WTC11 (cell line): ENCODE measurements around the gene ARMH2. TPM values are rescaled to one million over a fixed set of nuclear protein-coding genes. Genes with fewer than 3 reads are reported as not detected.

Experiments
- ATAC-seq: fragments of 200-7000 bp; cut with Tn5 transposase; 2 replicates; pipeline ENCODE4 v1.10.0; 2021; ENCODE audit warnings: mild to moderate bottlenecking, moderate library complexity
- Bru-seq: library from RNA; stranded (reverse); fragments of 400-500 nt; gene quantifications from one replicate; lab custom pipeline; 2021; lab: Mats Ljungman, UMichigan
- CTCF ChIA-PET: fragments of 300-600 bp; sonication (Branson Sonifier 250); formaldehyde crosslinking; loops from one replicate; lab custom pipeline; 2021; ENCODE audit warnings: antibody characterized with exemption; lab: Charles Lee
- POLR2A ChIA-PET: fragments of 350-600 bp; sonication (Branson Sonifier 250); formaldehyde crosslinking; loops from one replicate; lab custom pipeline; 2021; ENCODE audit warnings: antibody characterized with exemption; lab: Charles Lee
- DNase-seq: peaks from one replicate; pipeline ENCODE4 v3.0.0; 2021; ENCODE audit warnings: low spot score
- H3K27ac Mint-ChIP-seq: 2 replicates; pipeline ENCODE4 v1.8.0; 2021; ENCODE audit warnings: mixed read lengths
- H3K27me3 Mint-ChIP-seq: 2 replicates; pipeline ENCODE4 v1.8.0; 2021; ENCODE audit warnings: low read depth, mild to moderate bottlenecking, moderate library complexity, mixed read lengths
- H3K36me3 Mint-ChIP-seq: 2 replicates; pipeline ENCODE4 v1.8.0; 2021; ENCODE audit warnings: mixed read lengths
- H3K4me1 Mint-ChIP-seq: 2 replicates; pipeline ENCODE4 v1.8.0; 2022; ENCODE audit warnings: mixed read lengths
- H3K4me3 Mint-ChIP-seq: 2 replicates; pipeline ENCODE4 v1.8.0; 2021; ENCODE audit warnings: mild to moderate bottlenecking, moderate library complexity, mixed read lengths
- H3K9me3 Mint-ChIP-seq: 2 replicates; pipeline ENCODE4 v1.8.0; 2021; ENCODE audit warnings: mixed read lengths
- ETV6 ChIP-seq: sonication (generic); formaldehyde crosslinking; IDR thresholded peaks from 2 replicates; pipeline ENCODE4 v1.8.1; 2022; ENCODE audit warnings: mild to moderate bottlenecking, missing genetic modification reagents
- FOXP4 ChIP-seq: sonication (generic); formaldehyde crosslinking; IDR thresholded peaks from 2 replicates; pipeline ENCODE4 v1.8.0; 2022; ENCODE audit warnings: mild to moderate bottlenecking, missing genetic modification reagents
- GABPB1 ChIP-seq: sonication (generic); formaldehyde crosslinking; IDR thresholded peaks from 2 replicates; pipeline ENCODE4 v1.8.1; 2023; ENCODE audit warnings: mild to moderate bottlenecking, missing genetic modification reagents
- IRF1 ChIP-seq: sonication (generic); formaldehyde crosslinking; IDR thresholded peaks from 2 replicates; pipeline ENCODE4 v1.8.0; 2023; ENCODE audit warnings: missing genetic modification reagents
- IRF2 ChIP-seq: sonication (generic); formaldehyde crosslinking; IDR thresholded peaks from 2 replicates; pipeline ENCODE4 v1.8.0; 2022; ENCODE audit warnings: low read depth, missing genetic modification reagents, borderline replicate concordance
- NFATC4 ChIP-seq: fragments of 250-450 bp; sonication (Bioruptor Pico); IDR thresholded peaks from 2 replicates; pipeline ENCODE4 v1.9.0; 2021; ENCODE audit warnings: mild to moderate bottlenecking
- NFE2L1 ChIP-seq: sonication (generic); formaldehyde crosslinking; IDR thresholded peaks from 2 replicates; pipeline ENCODE4 v1.8.1; 2023; ENCODE audit warnings: missing genetic modification reagents
- RELA ChIP-seq: sonication (generic); formaldehyde crosslinking; IDR thresholded peaks from 2 replicates; pipeline ENCODE4 v1.8.1; 2022; ENCODE audit warnings: missing genetic modification reagents, mild to moderate bottlenecking, borderline replicate concordance
- SMAD4 ChIP-seq: sonication (generic); formaldehyde crosslinking; IDR thresholded peaks from 2 replicates; pipeline ENCODE4 v1.8.0; 2022; ENCODE audit warnings: mild to moderate bottlenecking, missing genetic modification reagents
- SP1 ChIP-seq: sonication (generic); formaldehyde crosslinking; conservative IDR thresholded peaks from 2 replicates; pipeline ENCODE4 v1.8.1; 2022; ENCODE audit warnings: missing genetic modification reagents
- TEAD1 ChIP-seq: sonication (generic); formaldehyde crosslinking; IDR thresholded peaks from 2 replicates; pipeline ENCODE4 v1.8.0; 2022; ENCODE audit warnings: mild to moderate bottlenecking, missing genetic modification reagents
- TEAD4 ChIP-seq: sonication (generic); formaldehyde crosslinking; IDR thresholded peaks from 2 replicates; pipeline ENCODE4 v1.8.0; 2022; ENCODE audit warnings: mild to moderate bottlenecking, missing genetic modification reagents
- TP53 ChIP-seq: sonication (generic); formaldehyde crosslinking; IDR thresholded peaks from 2 replicates; pipeline ENCODE4 v1.8.1; 2023; ENCODE audit warnings: mild to moderate bottlenecking, missing genetic modification reagents
- ZNF281 ChIP-seq: sonication (generic); formaldehyde crosslinking; IDR thresholded peaks from 2 replicates; pipeline ENCODE4 v1.8.0; 2023; ENCODE audit warnings: mild to moderate bottlenecking, missing genetic modification reagents
- ZNF423 ChIP-seq: fragments of 250-450 bp; sonication (Bioruptor Pico); IDR thresholded peaks from 2 replicates; pipeline ENCODE4 v2.1.2; 2022; ENCODE audit warnings: mild to moderate bottlenecking, moderate library complexity
- ZNF512 ChIP-seq: sonication (generic); formaldehyde crosslinking; IDR thresholded peaks from 2 replicates; pipeline ENCODE4 v1.8.1; 2022; ENCODE audit warnings: missing genetic modification reagents, borderline replicate concordance
- ZNF671 ChIP-seq: fragments of 250-450 bp; sonication (Bioruptor Pico); IDR thresholded peaks from 2 replicates; pipeline ENCODE4 v1.8.0; 2021; ENCODE audit warnings: mild to moderate bottlenecking
- long read RNA-seq, 3 experiments: library from RNA in 1 of 3; library from capped mRNA in 1 of 3; library from polyadenylated mRNA in 1 of 3; unstranded in 2 of 3; stranded (forward) in 1 of 3; transcript quantifications; one replicate each; pipeline ENCODE4 v2.0.0, GENCODE V29; 2021
- total RNA-seq: library from RNA; stranded (reverse); gene quantifications from 3 replicates; pipeline ENCODE4 v1.2.3, GENCODE V29; 2021
- TF ChIP-seq, protein P1 (sequence below): sonication (generic); formaldehyde crosslinking; IDR thresholded peaks from 2 replicates; pipeline ENCODE4 v1.8.1; 2022; ENCODE audit warnings: low read depth, missing genetic modification reagents, borderline replicate concordance
- TF ChIP-seq, protein P2 (sequence below): fragments of 250-450 bp; sonication (Bioruptor Pico); IDR thresholded peaks from 2 replicates; pipeline ENCODE4 v1.8.0; 2021; ENCODE audit warnings: mild to moderate bottlenecking
- TF ChIP-seq, protein P3 (sequence below): fragments of 200-600 bp; IDR thresholded peaks from 2 replicates; pipeline ENCODE4 v1.8.0; 2022; ENCODE audit warnings: antibody characterized with exemption

The ARMH2 gene
- total RNA-seq (not detected in 3 replicates), Bru-seq, nascent RNA (not detected)
- long read RNA-seq, experiment 1 = 0 reads
- long read RNA-seq, experiment 2 = 0 reads
- long read RNA-seq, experiment 3 = 0 reads

DNA sequence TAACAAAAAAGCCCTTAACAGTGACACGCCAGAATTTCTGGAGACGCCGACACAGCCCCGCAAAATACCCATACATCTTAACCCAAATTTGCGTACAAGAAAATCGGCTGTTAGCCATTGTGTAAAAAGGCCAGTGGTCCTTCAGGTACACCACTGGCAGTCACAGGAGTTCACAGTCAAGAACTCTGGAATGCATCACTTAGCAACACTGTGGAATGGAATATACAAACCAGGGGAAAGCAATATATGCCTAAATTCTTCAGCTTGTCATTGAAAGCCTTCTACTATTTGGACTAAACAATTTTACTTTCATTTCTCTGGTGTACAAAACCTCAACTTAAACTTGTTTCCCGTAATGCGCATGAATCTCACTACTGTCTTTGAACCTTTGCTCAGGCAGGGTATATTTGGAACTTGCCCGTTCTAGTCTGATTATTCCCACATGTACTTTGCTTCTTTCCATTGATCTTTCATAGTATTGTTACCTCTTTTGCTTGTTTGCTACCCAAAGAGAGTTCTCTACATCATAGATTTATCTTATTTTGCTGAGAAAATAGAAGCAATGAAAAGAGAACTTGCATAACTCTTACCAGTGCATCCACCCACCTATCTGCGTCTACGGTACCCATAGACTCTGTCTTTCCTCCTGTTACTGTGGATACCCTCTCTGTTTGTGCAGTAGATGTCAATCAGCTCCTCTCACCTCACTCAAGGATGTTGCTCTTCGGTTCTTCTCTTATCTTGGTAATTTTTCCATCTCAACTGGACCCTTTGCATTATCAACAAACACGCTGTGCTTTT lies at the start of gene ARMH2:
Gene ARMH2, minus strand, starts transcription at position 178 of the 801 bp plus-strand sequence. Its CDS starts 60 bp downstream, at position 118.
- ChIA-PET POLR2A (no interaction called here), CTCF (interaction anchor here (0.7 to 2.5 kb wide), 2 partner anchors 219 to 272 kb away, joined by 3 to 9 read pairs; no protein-coding TSS in a partner anchor)
- ATAC-seq (no peak), DNase-seq (no peak)
- TF ChIP-seq FOXP4 (CRISPR knock-in tag) = no peak
- TF ChIP-seq, protein P1, sequence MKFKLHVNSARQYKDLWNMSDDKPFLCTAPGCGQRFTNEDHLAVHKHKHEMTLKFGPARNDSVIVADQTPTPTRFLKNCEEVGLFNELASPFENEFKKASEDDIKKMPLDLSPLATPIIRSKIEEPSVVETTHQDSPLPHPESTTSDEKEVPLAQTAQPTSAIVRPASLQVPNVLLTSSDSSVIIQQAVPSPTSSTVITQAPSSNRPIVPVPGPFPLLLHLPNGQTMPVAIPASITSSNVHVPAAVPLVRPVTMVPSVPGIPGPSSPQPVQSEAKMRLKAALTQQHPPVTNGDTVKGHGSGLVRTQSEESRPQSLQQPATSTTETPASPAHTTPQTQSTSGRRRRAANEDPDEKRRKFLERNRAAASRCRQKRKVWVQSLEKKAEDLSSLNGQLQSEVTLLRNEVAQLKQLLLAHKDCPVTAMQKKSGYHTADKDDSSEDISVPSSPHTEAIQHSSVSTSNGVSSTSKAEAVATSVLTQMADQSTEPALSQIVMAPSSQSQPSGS (CRISPR knock-in tag) = no peak
- no peak for TF ChIP-seq TEAD1 (CRISPR knock-in tag)
- TF ChIP-seq ZNF281 (CRISPR knock-in tag) = no peak
- TF ChIP-seq SMAD4 (CRISPR knock-in tag) = no peak
- TF ChIP-seq ETV6 (CRISPR knock-in tag) = no peak
- no peak for TF ChIP-seq IRF2 (CRISPR knock-in tag)
- no peak for TF ChIP-seq TP53 (CRISPR knock-in tag)
- TF ChIP-seq, protein P2, sequence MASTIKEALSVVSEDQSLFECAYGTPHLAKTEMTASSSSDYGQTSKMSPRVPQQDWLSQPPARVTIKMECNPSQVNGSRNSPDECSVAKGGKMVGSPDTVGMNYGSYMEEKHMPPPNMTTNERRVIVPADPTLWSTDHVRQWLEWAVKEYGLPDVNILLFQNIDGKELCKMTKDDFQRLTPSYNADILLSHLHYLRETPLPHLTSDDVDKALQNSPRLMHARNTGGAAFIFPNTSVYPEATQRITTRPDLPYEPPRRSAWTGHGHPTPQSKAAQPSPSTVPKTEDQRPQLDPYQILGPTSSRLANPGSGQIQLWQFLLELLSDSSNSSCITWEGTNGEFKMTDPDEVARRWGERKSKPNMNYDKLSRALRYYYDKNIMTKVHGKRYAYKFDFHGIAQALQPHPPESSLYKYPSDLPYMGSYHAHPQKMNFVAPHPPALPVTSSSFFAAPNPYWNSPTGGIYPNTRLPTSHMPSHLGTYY (CRISPR knock-in tag) = no peak
- no peak for TF ChIP-seq ZNF423 (CRISPR knock-in tag)
- TF ChIP-seq IRF1 (CRISPR knock-in tag) = no peak
- no peak for TF ChIP-seq ZNF671 (CRISPR knock-in tag)
- TF ChIP-seq ZNF512 (CRISPR knock-in tag) = no peak
- TF ChIP-seq, protein P3, sequence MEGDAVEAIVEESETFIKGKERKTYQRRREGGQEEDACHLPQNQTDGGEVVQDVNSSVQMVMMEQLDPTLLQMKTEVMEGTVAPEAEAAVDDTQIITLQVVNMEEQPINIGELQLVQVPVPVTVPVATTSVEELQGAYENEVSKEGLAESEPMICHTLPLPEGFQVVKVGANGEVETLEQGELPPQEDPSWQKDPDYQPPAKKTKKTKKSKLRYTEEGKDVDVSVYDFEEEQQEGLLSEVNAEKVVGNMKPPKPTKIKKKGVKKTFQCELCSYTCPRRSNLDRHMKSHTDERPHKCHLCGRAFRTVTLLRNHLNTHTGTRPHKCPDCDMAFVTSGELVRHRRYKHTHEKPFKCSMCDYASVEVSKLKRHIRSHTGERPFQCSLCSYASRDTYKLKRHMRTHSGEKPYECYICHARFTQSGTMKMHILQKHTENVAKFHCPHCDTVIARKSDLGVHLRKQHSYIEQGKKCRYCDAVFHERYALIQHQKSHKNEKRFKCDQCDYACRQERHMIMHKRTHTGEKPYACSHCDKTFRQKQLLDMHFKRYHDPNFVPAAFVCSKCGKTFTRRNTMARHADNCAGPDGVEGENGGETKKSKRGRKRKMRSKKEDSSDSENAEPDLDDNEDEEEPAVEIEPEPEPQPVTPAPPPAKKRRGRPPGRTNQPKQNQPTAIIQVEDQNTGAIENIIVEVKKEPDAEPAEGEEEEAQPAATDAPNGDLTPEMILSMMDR = no peak
- TF ChIP-seq NFATC4 (CRISPR knock-in tag) = no peak
- TF ChIP-seq RELA = no peak
- TF ChIP-seq NFE2L1 (CRISPR knock-in tag) = no peak
- no peak for TF ChIP-seq TEAD4 (CRISPR knock-in tag)
- no peak for TF ChIP-seq GABPB1 (CRISPR knock-in tag)
- TF ChIP-seq SP1 (CRISPR knock-in tag) = no peak
- Mint-ChIP-seq H3K4me3 (no peak within 1 kb of the TSS), H3K4me1 (peaks cover 13% of the 10 kb centered on the region), H3K27ac (peak within 1 kb of the TSS; percentile 42; the same call in 1 of the 2 replicates), H3K9me3 (peaks cover 6% of the 10 kb centered on the region; the same call in 1 of the 2 replicates), H3K27me3 (no peaks in the 10 kb centered on the region), H3K36me3 (no peaks in the 10 kb centered on the region)
